ENCODE data around the gene DGKD.

DNA sequence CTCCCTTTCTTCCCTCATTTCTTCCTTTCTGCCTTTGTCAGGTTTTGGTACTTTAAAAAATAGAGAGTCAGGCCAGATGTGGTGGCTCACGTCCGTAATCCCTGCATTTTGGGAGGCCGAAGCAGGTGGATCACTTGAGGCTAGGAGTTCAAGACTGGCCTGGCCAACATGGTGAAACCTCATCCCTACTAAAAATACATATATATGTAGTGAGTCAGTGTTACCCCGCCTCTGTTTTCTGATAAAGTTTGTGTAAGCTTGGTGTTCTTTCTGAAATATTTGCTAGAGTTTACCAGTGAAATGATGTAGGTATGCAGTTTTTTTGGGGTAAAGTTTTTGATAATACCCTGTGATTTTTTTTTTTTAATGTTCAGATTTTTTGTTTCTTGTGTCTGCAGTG is 58.8 kb downstream of the DGKD start:
- TF ChIP-seq, protein P1, sequence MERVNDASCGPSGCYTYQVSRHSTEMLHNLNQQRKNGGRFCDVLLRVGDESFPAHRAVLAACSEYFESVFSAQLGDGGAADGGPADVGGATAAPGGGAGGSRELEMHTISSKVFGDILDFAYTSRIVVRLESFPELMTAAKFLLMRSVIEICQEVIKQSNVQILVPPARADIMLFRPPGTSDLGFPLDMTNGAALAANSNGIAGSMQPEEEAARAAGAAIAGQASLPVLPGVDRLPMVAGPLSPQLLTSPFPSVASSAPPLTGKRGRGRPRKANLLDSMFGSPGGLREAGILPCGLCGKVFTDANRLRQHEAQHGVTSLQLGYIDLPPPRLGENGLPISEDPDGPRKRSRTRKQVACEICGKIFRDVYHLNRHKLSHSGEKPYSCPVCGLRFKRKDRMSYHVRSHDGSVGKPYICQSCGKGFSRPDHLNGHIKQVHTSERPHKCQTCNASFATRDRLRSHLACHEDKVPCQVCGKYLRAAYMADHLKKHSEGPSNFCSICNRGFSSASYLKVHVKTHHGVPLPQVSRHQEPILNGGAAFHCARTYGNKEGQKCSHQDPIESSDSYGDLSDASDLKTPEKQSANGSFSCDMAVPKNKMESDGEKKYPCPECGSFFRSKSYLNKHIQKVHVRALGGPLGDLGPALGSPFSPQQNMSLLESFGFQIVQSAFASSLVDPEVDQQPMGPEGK (CRISPR knock-in tag; IDR thresholded peaks at IDR 0.05; ENCODE audit: borderline replicate concordance): no peak
- no peak for TF ChIP-seq ZC3H10 (CRISPR knock-in tag; IDR thresholded peaks at IDR 0.05)
- TF ChIP-seq ZFP30 (CRISPR knock-in tag; IDR thresholded peaks at IDR 0.05): no peak
- no peak for TF ChIP-seq ZFP3 (CRISPR knock-in tag; IDR thresholded peaks at IDR 0.05)
- no peak for TF ChIP-seq ARNTL (CRISPR knock-in tag; IDR thresholded peaks at IDR 0.05; ENCODE audit: borderline replicate concordance, low read depth)

Data from SK-N-SH treated with all-trans-retinoic acid at 6 μM for 48 hours (cell line).